ENCODE measurements around the gene DPH1.

Gene DPH1

GRCh38 chr17:2062571-2063183 is 32.7 kb downstream of the DPH1 start:
- no peak for DNase-seq (ENCODE audit: low read depth)

- peak; percentile 97 for DNase-seq (ENCODE audit: low read depth)
Measured at GRCh38 chr17:2063261-2064146, 33.6 kb downstream of the DPH1 start.

GRCh38 chr17:2064147-2064489 is 34.2 kb downstream of the DPH1 start:
- no peak for DNase-seq (ENCODE audit: low read depth)

- DNase-seq (ENCODE audit: low read depth): no peak
Measured at GRCh38 chr17:2064520-2064971, 34.6 kb downstream of the DPH1 start.

- peak; percentile 77 for DNase-seq (ENCODE audit: low read depth)
Measured at GRCh38 chr17:2064980-2065785, 35.2 kb downstream of the DPH1 start.

- DNase-seq (ENCODE audit: low read depth): no peak
Measured at GRCh38 chr17:2065949-2066400, 36.0 kb downstream of the DPH1 start.

GRCh38 chr17:2067048-2067561 is 37.2 kb downstream of the DPH1 start:
- no peak for DNase-seq (ENCODE audit: low read depth)

GRCh38 chr17:2067608-2068024 is 37.7 kb downstream of the DPH1 start:
- no peak for DNase-seq (ENCODE audit: low read depth)

GRCh38 chr17:2068031-2068518 is 38.1 kb downstream of the DPH1 start:
- DNase-seq (ENCODE audit: low read depth): peak; percentile 97

GRCh38 chr17:2068519-2069051 is 38.6 kb downstream of the DPH1 start:
- peak; percentile 86 for DNase-seq (ENCODE audit: low read depth)

- DNase-seq (ENCODE audit: low read depth): no peak
Measured at GRCh38 chr17:2070241-2071023, 40.5 kb downstream of the DPH1 start.

GRCh38 chr17:2071024-2071385 is 41.1 kb downstream of the DPH1 start:
- DNase-seq (ENCODE audit: low read depth): no peak

GRCh38 chr17:2071455-2072281 is 41.7 kb downstream of the DPH1 start:
- DNase-seq (ENCODE audit: low read depth): no peak

GRCh38 chr17:2074919-2075318 is 45.0 kb downstream of the DPH1 start:
- no peak for DNase-seq (ENCODE audit: low read depth)

GRCh38 chr17:2075336-2076086 is 45.6 kb downstream of the DPH1 start:
- peak; percentile 75 for DNase-seq (ENCODE audit: low read depth)

- peak; percentile 59 for DNase-seq (ENCODE audit: low read depth)
Measured at GRCh38 chr17:2076087-2076984, 46.4 kb downstream of the DPH1 start.

- DNase-seq (ENCODE audit: low read depth): no peak
Measured at GRCh38 chr17:2077040-2077439, 47.1 kb downstream of the DPH1 start.

GRCh38 chr17:2081564-2081963 is 51.6 kb downstream of the DPH1 start:
- DNase-seq (ENCODE audit: low read depth): peak; percentile 70
